BJ (cell line): ENCODE measurements around the gene TMEM185B. TPM values are rescaled to one million over a fixed set of nuclear protein-coding genes. Genes with fewer than 3 reads are reported as not detected.
"Not testable (repeated sequence)": the region's sequence is repeated elsewhere in the genome, so short reads cannot be mapped to it uniquely, and the experiment has no call there.

Experiments
- CTCF ChIA-PET: fragments of 350-600 bp; formaldehyde crosslinking; extraction: SDS; loops from one replicate; lab custom pipeline; 2021; ENCODE audit warnings: antibody characterized with exemption, inconsistent platforms; lab: Yijun Ruan, JAX
- POLR2A ChIA-PET: fragments of 300-600 bp; sonication (Branson Sonifier 250); formaldehyde crosslinking; extraction: SDS; loops from one replicate; lab custom pipeline; 2021; ENCODE audit warnings: antibody characterized with exemption; lab: Charles Lee
- DNase-seq: peaks from one replicate; pipeline ENCODE4 v3.0.0-alpha.2; 2011; ENCODE audit warnings: low read depth
- H3K27me3 ChIP-seq: 2 replicates; pipeline ENCODE4 v1.6.0; 2011; ENCODE audit warnings: low read length; ENCODE audit not compliant: control insufficient read depth, insufficient read depth
- H3K36me3 ChIP-seq: 2 replicates; pipeline ENCODE4 v1.5.1; 2011; ENCODE audit warnings: low read length; ENCODE audit not compliant: control insufficient read depth, insufficient read depth
- H3K4me3 ChIP-seq: 2 replicates; pipeline ENCODE4 v1.5.1; 2011; ENCODE audit warnings: low read depth, mild to moderate bottlenecking, control low read depth, low read length
- CTCF ChIP-seq: IDR thresholded peaks from 2 replicates; pipeline ENCODE4 v1.5.1; 2011; ENCODE audit warnings: low read depth, mild to moderate bottlenecking, control low read depth, inconsistent platforms, low read length, moderate library complexity; ENCODE audit not compliant: insufficient read depth
- polyA plus RNA-seq: library from polyadenylated mRNA; depleted of rRNA; stranded (reverse); fragments of >200 nt; gene quantifications from 2 replicates; pipeline ENCODE4 v1.2.3, GENCODE V29; 2011

TMEM185B gene
- polyA plus RNA-seq, 1 experiment, result 32.0 TPM

GRCh38 chr2:120204022-120204405, 19.2 kb downstream of the TMEM185B start:
- H3K36me3 ChIP-seq, result no peaks in the 10 kb centered on the region
- CTCF ChIA-PET, result interaction anchor here (0.8 to 1.5 kb wide), 4 partner anchors 10 to 108 kb away, joined by 3 to 5 read pairs (median 4); no protein-coding TSS in a partner anchor
- no peak for DNase-seq
- TF ChIP-seq CTCF, result peak; percentile 21; the same call in 1 of the 2 replicates
- no peaks in the 10 kb centered on the region for H3K27me3 ChIP-seq
- H3K4me3 ChIP-seq, result no peak overlapping the region
- POLR2A ChIA-PET, result no interaction called here

GRCh38 chr2:120203251-120204021, 19.8 kb downstream of the TMEM185B start:
- no peak for TF ChIP-seq CTCF
- POLR2A ChIA-PET, result no interaction called here
- no peaks in the 10 kb centered on the region for H3K27me3 ChIP-seq

DNA sequence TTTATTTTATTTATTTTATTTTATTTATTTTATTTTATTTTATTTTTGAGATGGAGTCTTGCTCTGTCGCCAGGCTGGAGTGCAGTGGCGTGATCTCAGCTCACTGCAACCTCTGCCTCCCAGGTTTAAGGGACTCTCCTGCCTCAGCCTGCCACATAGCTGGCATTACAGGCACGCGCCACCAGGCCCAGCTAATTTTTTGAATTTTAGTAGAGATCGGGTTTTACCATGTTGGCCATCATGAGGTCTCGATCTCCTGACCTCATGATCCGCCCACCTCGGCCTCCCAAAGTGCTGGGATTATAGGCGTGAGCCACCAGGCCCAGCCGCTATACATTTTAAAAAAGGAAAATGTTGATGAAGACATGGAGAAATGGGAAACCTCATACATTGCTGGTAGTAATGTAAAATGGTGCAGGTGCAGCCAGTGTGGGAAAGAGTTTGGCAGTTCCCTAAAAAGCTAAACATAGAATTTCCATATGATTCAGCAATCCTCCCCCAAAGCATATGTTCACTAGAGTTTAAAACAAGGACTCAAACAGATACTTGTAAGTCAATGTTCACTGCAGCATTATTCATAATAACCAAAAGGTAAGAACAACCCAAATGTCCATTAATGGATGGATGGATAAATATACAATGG, 23.3 kb downstream of the TMEM185B start:
- H3K36me3 ChIP-seq, DNase-seq, CTCF ChIA-PET, H3K4me3 ChIP-seq, H3K27me3 ChIP-seq, POLR2A ChIA-PET: not testable (repeated sequence)

More at GRCh38 chr2:120203251-120204021, 19.8 kb downstream of the TMEM185B start:
- CTCF ChIA-PET, result interaction anchor here (1.2 to 1.5 kb wide), 2 partner anchors 11 to 108 kb away, joined by 4 to 5 read pairs; no protein-coding TSS in a partner anchor
- DNase-seq, result no peak
- no peaks in the 10 kb centered on the region for H3K36me3 ChIP-seq
- H3K4me3 ChIP-seq, result no peak overlapping the region

GRCh38 chr2:120195553-120195952, 27.6 kb downstream of the TMEM185B start:
- H3K27me3 ChIP-seq, result no peaks in the 10 kb centered on the region
- POLR2A ChIA-PET, result no interaction called here
- DNase-seq, result no peak
- TF ChIP-seq CTCF, result no peak
- H3K36me3 ChIP-seq, result no peaks in the 10 kb centered on the region
- H3K4me3 ChIP-seq, result no peak overlapping the region
- CTCF ChIA-PET, result interaction anchor here (1.5 kb wide), 1 partner anchor 493 kb away, joined by 3 read pairs; no protein-coding TSS in a partner anchor

DNA sequence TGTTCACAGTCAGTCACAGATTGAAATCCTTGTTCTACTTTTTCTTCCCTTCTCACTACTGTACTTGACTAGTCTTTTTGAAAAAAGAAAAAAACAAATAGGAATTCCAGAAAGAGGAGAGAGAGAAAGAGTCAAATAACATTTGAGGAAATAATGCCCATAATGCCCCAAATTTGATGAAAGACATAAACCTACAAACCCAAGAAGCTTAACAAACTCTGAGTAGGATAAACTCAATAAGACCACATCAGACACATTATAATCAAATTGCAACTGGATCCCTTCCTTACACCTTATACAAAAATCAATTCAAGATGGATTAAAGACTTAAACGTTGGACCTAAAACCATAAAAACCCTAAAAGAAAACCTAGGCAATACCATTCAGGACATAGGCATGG, 30.9 kb downstream of the TMEM185B start:
- no peak overlapping the region for H3K4me3 ChIP-seq
- H3K36me3 ChIP-seq, result no peaks in the 10 kb centered on the region
- TF ChIP-seq CTCF, result no peak
- ChIA-PET CTCF (no interaction called here), POLR2A (no interaction called here)
- DNase-seq, result no peak
- H3K27me3 ChIP-seq, result no peaks in the 10 kb centered on the region
